ENCODE data around the gene LRCH1. TPM values are rescaled to one million over a fixed set of nuclear protein-coding genes. Genes with fewer than 3 reads are reported as not detected.
"Not testable (repeated sequence)": the region's sequence is repeated elsewhere in the genome, so short reads cannot be mapped to it uniquely, and the experiment has no call there.

The LRCH1 gene, protein sequence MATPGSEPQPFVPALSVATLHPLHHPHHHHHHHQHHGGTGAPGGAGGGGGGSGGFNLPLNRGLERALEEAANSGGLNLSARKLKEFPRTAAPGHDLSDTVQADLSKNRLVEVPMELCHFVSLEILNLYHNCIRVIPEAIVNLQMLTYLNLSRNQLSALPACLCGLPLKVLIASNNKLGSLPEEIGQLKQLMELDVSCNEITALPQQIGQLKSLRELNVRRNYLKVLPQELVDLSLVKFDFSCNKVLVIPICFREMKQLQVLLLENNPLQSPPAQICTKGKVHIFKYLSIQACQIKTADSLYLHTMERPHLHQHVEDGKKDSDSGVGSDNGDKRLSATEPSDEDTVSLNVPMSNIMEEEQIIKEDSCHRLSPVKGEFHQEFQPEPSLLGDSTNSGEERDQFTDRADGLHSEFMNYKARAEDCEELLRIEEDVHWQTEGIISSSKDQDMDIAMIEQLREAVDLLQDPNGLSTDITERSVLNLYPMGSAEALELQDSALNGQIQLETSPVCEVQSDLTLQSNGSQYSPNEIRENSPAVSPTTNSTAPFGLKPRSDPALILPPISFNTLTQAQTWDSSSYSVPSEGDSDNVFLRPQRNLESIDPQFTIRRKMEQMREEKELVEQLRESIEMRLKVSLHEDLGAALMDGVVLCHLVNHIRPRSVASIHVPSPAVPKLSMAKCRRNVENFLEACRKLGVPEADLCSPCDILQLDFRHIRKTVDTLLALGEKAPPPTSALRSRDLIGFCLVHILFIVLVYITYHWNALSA
- total RNA-seq (2014; rRNA removed; shearing (Covaris generic); ENCODE audit: low replicate concordance), result 3.6 and 4.6 TPM in 2 replicates

DNA sequence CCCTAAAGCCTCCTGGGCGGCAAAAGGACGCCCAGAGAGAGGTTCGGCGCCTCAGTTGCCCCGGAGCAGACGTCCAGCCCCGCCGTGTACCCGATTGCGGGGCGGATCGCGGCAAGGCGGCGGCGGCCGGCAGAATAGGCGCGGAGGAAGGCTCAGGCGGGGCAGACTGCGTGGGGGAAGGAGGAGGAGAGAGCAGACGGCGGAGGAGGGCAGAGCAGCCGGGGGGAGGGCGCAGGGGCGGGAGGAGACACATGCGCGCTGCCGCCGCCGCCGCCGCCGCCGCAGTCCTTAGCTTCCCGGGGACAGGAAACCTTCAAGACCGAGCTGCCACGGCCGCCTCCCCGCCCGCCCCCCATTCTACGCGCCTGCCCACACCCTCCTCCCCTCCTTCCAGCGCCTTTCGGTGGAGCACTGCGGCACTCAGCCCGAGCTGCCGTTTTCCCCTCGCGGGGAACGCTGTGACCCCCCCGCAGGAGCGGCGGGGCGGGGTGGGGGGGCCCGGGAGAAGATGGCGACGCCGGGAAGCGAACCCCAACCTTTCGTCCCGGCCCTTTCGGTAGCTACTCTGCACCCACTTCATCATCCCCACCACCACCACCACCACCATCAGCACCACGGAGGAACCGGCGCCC, at the start of gene LRCH1:
TSS of gene LRCH1 (plus strand) at position 282 of the 632 bp plus-strand sequence. CDS start at position 509, 227 bp downstream.
- Histone ChIP-seq H3K36me3 (no peaks in the 10 kb centered on the region), H3K4me3 (peak within 1 kb of the TSS; percentile 88), H3K27me3 (no peaks in the 10 kb centered on the region; the same call in 1 of the 2 replicates), H3K9me3 (no peaks in the 10 kb centered on the region)
- DNase-seq, result peak; percentile 93

DNA sequence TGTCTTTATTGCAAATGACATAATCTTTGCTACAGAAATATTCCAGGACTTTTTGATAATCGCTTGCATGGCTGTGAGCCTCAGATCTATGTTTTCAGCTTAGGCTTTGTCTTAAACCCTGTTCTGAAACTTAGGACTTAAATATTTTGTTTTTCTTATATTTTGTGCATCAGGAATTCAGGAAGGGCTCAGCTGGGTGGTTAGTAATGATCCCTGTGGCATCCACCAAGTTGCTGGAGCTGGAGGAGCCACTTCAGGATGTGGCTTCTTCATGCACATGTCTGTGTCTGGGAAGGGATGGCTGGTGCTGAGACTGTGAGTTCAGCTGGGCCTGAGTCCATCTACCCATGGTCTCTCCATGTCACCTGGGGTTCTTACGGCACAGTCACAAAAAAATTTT, 48.9 kb upstream of the LRCH1 start:
- H3K27me3 ChIP-seq, result no peaks in the 10 kb centered on the region; the same call in 1 of the 2 replicates
- H3K36me3 ChIP-seq, result no peaks in the 10 kb centered on the region
- no peaks in the 10 kb centered on the region for H3K9me3 ChIP-seq
- no peak overlapping the region for H3K4me3 ChIP-seq
- DNase-seq, result no peak

DNA sequence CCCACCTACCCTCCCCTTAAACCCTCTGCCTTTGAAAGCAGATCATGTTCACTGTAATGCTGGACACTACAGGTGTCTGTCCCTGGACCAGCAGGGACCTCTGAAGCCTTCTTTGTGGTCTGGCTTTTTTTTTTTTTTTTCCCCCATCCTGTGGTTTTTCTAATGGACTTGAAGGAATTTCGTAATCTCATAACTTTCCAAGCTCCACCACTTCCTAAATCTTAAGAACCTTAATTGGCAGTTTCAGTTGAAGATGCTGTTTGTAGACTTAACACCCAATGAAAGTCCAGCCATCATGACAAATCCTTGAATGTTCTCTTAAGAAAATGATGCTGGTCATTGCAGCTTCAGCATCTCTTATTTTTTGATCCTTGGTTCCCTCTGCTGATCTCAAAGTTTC, 45.0 kb upstream of the LRCH1 start:
- Histone ChIP-seq H3K9me3 (no peaks in the 10 kb centered on the region), H3K27me3 (no peaks in the 10 kb centered on the region; the same call in 1 of the 2 replicates), H3K4me3 (no peak overlapping the region), H3K36me3 (no peaks in the 10 kb centered on the region)
- DNase-seq, result no peak

DNA sequence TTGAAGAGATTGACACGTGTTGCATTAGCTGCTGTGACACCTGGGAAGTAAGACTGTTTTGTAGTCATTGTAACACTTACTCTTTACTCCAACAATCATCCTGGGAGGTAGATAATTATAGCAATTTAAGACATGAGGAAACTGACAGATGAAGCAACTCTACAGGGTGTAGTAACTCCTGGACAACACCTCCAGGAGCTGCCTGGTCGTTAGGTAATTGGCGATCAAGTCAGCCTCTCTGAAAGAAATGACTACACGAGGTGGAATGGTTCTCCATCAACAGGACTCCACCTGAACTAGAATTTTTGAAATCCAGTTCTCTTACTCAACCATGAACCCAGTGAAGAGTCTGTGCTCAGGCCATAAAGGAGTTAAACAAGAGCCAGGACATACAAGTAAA, 43.0 kb upstream of the LRCH1 start:
- no peak for DNase-seq
- Histone ChIP-seq H3K4me3 (no peak overlapping the region), H3K9me3 (no peaks in the 10 kb centered on the region), H3K27me3 (no peaks in the 10 kb centered on the region), H3K36me3 (no peaks in the 10 kb centered on the region)

DNA sequence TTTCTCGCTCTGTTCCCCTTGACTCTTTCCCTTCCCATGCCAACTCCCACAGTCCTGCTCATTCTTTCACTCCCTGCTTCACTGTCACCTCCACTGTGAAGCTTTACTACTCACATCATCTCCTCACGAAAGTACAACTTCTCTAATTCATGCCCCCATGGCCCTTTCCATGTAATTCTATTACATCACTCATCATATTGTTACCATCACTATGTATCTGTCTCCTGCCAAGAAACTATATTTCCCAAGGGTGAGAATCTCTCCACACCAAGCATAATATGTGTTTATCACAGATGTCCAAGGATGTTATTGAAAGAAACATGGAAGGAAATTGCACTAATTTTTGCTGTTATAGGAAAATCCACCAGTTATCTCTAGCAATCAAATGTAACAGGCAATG, 37.2 kb upstream of the LRCH1 start:
- no peak overlapping the region for H3K4me3 ChIP-seq
- no peaks in the 10 kb centered on the region for H3K36me3 ChIP-seq
- no peaks in the 10 kb centered on the region for H3K9me3 ChIP-seq
- no peak for DNase-seq
- H3K27me3 ChIP-seq, result no peaks in the 10 kb centered on the region

DNA sequence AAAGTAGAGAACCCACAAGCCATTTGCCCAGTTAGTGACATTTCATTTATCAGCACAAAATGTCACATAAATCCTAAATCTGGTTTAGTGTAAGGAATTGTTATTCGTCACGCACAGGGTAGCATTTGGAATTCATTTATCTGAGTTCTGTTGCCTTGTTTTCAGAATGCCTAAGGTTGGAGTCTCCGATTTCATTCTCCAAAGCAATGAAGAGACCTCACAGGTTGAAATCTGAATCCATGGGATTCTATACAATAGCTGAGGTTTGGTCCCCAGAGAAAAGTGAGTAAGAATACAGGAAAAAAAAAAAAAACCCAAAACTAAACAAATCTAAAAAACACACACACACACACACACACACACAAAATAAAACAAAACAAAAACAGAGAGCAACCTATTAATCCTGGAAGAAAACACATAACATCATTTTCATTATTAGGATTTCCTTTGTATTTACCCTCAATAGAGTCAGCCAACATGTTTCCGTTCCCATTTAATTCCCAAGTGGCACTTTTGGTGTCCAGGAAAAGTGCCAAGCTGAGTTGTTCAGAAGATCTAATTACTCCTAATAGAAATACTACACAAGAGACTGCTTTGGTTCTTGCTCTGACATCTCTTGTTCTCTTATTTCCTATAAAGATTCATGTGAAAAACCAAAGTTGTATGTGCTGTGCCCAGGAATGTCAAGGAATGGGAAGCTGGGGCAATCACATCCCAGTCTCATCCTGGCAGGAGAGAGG, 36.2 kb upstream of the LRCH1 start:
- DNase-seq, result no peak
- Histone ChIP-seq H3K27me3 (no peaks in the 10 kb centered on the region), H3K9me3 (no peaks in the 10 kb centered on the region), H3K36me3 (no peaks in the 10 kb centered on the region), H3K4me3 (no peak overlapping the region)

DNA sequence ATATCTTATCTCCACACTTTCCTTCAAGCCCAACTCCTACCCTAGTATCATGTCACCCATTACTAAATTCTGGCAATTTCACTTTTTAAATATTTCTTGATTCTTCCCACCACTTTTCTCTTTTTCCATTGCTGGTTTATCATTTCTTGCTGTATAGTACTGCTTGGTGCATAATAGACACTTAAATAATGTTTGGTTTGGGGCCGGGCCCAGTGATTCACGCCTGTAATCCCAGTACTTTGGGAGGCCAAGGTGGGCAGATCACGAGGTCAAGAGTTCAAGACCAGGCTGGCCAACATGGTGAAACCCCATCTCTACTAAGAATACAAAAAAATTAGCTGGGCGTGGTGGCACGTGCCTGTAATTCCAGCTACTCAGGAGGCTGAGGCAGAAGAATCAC, 35.2 kb upstream of the LRCH1 start:
- not testable (repeated sequence) for H3K9me3 ChIP-seq, H3K4me3 ChIP-seq, H3K36me3 ChIP-seq, H3K27me3 ChIP-seq
- DNase-seq, result peak; percentile 66

DNA sequence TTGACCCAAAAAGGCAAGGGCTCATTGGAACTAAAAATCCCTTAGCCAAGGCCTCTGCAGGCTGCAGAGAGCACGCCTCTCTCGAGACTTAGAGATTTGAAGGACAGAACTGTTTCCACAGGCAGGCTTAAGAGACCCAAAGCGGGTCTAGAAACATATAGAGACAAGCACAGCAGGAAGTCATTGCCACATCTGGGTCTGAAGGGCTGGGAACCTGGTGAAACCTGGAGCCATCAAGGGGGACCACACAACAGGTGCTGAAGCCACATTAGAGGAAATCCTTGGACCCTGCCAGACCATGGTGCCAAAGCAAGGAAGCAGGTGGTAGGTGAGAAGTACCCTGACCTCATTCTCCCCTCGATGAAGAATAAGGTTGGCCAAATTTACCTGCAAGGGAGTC, 33.8 kb upstream of the LRCH1 start:
- DNase-seq, result no peak
- H3K9me3 ChIP-seq, result no peaks in the 10 kb centered on the region
- no peaks in the 10 kb centered on the region for H3K36me3 ChIP-seq

DNA sequence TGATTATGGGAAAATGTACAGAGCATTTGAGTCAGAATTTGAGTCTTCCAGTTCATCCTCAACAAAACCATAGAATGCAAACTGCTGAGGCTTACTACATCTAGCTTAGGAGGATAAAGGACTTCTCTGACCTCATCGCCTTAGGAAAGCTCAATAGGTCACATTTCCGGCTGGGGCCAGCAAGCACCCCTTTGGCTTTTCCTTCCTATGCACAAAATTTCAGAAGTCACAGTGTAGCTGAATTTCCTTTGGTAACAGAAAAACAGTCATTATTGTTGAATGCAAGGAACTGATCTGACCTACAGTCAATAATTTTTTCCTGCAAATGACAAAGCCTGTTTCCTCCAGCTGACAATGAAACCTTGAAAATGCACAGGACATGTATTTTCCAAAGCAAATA, 32.8 kb upstream of the LRCH1 start:
- H3K9me3 ChIP-seq, result no peaks in the 10 kb centered on the region
- H3K36me3 ChIP-seq, result no peaks in the 10 kb centered on the region

More for the DNA sequence above, 33.8 kb upstream of the LRCH1 start:
- H3K27me3 ChIP-seq, result no peaks in the 10 kb centered on the region
- no peak overlapping the region for H3K4me3 ChIP-seq

DNA sequence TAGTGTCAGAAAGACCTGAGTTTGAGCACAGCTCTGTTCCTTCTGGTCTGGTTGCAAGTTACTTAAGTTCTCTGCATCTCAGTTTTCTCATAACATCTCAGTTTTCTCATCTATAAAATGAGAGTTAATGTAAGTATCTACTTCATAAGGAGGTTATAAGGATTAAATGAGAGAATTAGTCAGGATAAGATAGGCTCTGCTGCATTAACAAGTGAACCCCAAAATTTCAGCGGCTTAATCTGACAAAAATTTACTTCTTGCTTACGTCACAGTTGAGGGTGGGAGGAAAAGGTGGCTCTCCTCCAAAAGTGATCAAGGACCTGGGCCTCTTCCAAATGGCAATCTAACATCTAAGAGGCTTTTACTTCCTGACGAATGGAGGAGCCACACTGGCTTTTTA, 31.5 kb upstream of the LRCH1 start:
- H3K4me3 ChIP-seq, result no peak overlapping the region
- H3K27me3 ChIP-seq, result no peaks in the 10 kb centered on the region
- no peaks in the 10 kb centered on the region for H3K9me3 ChIP-seq
- DNase-seq, result no peak
- no peaks in the 10 kb centered on the region for H3K36me3 ChIP-seq

More for the DNA sequence above, 32.8 kb upstream of the LRCH1 start:
- H3K27me3 ChIP-seq, result no peaks in the 10 kb centered on the region
- H3K4me3 ChIP-seq, result no peak overlapping the region
- DNase-seq, result no peak

DNA sequence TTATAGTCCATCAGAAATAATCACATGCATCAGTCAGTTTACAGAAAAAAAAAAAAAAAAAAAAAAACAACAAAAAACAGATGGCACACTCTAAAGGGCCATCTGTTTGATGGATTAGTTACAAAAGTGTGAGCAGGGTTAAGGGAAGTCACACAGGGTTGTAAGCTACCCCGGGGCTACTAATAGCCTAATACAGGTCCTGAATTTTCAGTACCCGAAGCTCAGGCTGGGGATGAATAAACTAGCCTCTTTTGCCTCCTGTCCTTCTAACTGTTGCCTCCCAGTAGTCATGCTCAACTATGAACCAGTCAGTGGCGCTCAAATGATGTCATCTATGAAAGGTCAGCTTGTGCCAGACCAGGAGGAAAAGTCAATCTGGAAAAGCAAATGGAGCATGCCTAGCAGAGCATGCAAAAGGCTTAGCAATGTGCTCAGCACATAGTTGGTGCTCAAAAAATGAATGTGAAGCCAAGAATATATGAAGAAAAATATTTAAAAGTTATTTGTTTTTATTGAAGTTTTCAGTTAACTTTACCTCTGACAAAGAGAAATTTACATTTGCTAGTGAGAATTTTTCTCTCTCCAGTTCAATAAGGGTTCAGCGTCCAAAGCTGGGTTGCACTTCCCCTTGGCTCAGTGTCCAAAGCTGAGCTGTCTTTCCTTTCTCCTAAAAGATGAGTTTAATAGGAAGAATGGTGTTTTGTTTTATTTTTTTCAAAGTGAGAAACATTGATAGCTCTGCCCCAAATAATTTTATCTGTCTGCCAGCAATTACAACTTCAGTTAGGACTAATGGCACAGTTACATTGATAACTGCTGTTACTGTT, 30.8 kb upstream of the LRCH1 start:
- H3K27me3 ChIP-seq, result no peaks in the 10 kb centered on the region
- no peak overlapping the region for H3K4me3 ChIP-seq
- H3K36me3 ChIP-seq, result no peaks in the 10 kb centered on the region
- peak; percentile 51 for DNase-seq
- H3K9me3 ChIP-seq, result no peaks in the 10 kb centered on the region

DNA sequence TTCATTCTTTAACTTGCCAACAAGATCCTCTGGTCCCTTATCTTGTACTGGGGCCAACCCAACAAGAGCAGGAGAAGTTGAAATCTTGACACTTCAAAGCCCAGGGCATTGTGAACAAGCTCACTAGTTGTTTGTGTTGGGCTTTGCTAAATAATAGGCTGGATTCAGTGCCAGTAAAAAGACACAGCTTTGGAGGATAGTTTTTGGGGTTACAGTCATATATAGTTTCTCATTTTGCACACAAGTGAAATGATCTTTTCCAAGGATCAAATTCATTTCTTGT, 30.3 kb upstream of the LRCH1 start:
- no peaks in the 10 kb centered on the region for H3K36me3 ChIP-seq
- no peaks in the 10 kb centered on the region for H3K9me3 ChIP-seq
- no peak for DNase-seq
- H3K27me3 ChIP-seq, result no peaks in the 10 kb centered on the region
- no peak overlapping the region for H3K4me3 ChIP-seq

DNA sequence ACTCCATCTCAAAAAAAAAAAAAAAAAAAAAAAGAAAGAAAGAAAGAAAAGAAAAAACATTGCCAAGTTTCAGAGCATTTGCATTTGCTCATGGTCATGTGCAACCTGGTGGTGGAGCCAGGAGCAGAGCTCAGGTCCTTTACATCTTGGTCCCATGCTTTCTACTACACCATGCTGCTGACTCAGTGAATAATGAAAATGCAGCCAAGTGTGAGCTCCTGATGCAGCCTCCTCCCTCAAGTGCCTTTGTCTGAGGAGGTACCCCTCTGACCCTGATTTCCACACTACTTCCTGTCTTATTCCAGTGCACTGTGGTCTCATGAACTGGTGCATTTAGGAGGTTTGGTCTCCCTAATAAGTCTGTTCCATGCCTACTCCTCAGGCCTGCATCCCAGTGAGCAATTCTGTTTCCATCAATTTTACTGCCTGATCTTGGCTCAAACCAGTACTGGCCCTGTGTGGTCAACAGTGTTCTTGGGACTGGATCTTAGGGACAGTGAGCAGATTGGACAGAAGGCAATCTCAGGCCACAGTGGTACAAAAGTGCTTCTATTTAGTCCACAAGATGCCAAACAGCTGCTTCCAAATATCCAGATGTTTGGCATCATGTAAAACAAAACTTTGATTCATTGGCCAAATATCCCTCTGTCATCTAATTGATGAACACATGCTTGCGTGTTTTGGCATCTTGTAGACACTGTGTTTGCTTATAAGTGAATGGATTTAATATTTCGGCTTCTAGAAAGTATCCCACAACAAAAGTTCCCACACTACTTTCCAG, 28.8 kb upstream of the LRCH1 start:
- H3K27me3 ChIP-seq, result no peaks in the 10 kb centered on the region
- H3K4me3 ChIP-seq, result no peak overlapping the region
- H3K36me3 ChIP-seq, result no peaks in the 10 kb centered on the region
- H3K9me3 ChIP-seq, result no peaks in the 10 kb centered on the region
- DNase-seq, result peak; percentile 27

DNA sequence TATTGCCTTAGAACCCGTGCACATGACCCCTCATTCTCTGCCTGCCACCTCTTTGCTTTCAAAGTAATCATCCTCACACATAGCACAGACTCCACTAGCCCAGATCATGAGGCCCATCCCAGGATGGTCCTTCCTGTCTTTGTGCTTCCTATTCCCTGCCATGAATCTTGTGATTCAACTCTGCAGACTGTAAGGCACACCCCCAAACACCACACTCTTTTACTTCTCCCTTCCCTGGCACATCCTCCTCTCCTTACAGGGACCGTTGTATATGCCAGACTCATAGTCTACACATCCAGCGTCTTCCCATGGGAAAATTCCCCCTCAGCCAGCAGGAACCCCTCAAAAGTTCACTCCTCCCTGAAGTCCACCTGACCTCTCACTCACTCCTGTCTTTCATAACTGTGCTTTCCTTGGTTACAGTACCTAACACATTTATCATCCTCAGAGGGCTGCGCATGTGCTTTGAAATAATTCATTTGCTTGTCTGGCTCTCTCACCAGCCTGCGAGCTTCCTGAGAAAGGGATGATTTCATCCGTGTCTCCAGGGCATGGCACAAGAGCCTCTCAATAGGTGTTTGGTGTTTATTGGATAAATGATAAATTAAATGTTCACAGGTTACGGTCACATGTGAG, 26.8 kb upstream of the LRCH1 start:
- H3K9me3 ChIP-seq, result no peaks in the 10 kb centered on the region
- no peaks in the 10 kb centered on the region for H3K36me3 ChIP-seq
- DNase-seq, result no peak
- H3K27me3 ChIP-seq, result no peaks in the 10 kb centered on the region
- no peak overlapping the region for H3K4me3 ChIP-seq

DNA sequence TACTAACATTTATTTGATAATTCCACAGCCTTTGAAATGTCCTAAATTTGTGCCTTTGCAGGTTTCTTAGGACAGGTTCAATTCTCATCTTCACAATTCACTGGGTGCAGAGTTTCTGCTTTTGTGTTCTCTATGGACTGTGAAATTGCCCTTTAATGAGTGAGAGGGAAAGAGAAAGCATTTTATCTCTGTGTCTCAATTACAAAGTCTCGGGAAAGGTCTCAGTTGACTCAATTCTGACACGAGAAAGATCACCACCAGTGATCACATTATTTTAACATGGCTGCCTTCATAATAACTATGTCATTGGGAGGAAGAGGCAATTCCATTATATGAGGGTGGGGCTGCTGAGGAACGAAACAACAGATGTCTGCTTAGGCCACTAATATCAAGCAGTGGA, 26.2 kb upstream of the LRCH1 start:
- Histone ChIP-seq H3K9me3 (no peaks in the 10 kb centered on the region), H3K4me3 (no peak overlapping the region), H3K36me3 (no peaks in the 10 kb centered on the region), H3K27me3 (no peaks in the 10 kb centered on the region)
- no peak for DNase-seq
